Measurements from ENCODE around the gene RASAL2. TPM values are rescaled to one million over a fixed set of nuclear protein-coding genes. Genes with fewer than 3 reads are reported as not detected.
"Not testable (repeated sequence)": the region's sequence is repeated elsewhere in the genome, so short reads cannot be mapped to it uniquely, and the experiment has no call there.

Gene RASAL2
- total RNA-seq, 1 experiment from 2014 or later = 21.3 TPM

DNA sequence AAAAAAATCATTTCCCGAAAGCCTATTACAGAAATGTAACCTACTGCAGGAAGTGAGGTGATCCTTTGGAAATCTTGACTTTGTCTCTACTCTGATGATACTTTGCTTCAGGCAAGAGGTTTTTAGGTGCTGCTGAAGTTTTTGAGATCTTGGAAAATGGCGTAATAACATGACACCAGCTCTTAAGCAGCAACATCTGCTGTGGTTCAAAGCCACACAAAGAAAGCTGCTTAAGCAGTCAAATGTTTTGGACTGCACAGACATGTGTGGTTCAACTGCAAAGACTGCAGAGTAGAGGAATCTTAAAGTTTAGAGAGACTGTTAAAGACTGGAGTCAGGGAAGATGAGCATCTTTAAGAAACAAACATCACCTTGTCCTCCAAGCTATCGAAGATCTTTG, 139.0 kb downstream of the RASAL2 start:
- DNase-seq (ENCODE audit: low spot score) = no peak

DNA sequence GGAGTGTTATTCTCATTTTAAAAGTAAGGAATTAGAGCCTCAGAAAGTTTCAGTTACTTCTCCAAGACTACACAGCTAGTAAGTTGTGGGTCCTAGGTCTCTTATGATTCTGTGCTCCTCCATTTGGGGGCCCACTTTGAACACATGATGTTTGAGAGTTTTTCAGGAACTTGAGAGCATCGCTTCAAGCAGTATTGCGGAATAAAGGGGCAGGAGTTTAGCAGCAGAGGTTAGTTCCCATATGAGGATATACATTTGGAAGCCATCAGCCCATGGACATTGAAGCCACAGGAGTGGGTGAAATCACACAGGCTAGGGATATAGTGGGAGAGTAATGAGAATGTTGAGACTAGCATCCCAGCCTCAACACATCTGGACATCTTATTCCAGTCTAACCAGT, 143.2 kb downstream of the RASAL2 start:
- DNase-seq (ENCODE audit: low spot score) = no peak

DNA sequence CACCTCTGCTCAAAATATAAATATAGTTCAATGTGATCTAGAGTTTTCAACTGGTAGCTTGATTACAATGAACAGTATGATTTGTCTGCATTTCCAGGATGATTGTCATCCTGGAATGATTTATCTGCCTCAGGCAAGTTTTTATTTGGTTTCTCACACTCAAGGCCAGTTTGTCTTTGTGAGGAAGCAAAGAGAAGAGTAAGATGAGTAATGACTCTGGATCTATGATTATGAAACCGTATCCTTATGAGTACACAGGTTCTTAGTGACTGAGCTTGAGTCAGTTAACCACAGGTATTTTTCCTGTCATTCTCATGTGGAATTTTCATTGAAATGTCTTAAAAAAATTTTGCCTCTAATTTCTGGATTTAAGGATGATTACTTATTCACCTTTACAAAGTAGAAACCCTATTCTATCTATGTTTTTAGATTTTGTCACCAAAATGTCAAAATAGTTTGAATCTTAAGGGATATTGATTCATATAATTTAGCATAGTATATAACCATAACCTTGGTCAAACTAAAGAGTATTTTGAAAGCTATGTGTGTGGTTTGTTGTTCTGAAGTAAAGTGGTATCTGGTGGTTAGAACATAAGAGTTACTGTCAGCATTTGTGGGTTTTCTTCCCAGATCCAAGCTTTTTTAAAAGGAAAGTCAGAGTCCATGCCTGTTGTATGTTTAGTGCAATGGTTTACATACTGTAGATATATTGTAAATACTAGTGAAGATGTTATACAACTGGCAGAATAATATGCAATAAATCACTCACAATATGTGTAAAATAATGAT, 145.0 kb downstream of the RASAL2 start:
- DNase-seq (ENCODE audit: low spot score) = peak; percentile 77

DNA sequence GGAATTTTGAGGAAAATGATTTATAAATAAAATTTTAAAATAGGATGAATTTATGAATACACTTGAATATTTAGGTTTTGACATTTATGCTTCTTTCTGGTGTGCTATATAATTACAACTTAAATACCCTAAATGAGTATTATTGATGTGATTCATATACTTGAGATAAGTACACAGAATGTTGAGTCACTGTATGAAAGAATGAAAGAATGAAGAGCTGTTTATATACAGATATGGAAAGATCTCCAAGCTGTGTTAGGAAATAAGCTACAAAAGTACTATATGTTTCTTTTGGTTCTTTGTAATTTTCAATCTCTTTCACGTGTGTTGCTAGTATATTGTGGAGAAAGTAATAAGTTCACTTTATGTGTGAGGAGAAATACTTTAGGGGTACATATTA, 147.2 kb downstream of the RASAL2 start:
- no peak for DNase-seq (ENCODE audit: low spot score)

DNA sequence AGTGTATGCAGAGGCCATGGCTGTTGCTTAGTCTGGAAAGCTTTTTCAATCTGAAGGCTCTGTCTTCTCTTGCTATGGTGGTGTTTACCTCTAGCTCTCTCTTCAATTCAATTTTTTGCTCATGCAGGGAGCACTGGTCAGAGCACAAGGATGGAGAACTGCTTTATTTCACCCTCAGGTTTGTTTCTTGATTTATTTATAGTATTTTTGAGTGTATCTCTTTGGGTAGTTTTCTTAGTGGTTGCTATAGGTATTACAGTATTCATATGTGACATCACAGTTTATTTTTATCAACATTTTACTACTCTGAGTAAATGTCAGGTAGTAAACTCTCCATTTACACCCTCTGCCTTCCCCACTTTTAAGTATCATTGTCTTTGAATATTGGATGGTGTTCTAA, 147.9 kb downstream of the RASAL2 start:
- no peak for DNase-seq (ENCODE audit: low spot score)

DNA sequence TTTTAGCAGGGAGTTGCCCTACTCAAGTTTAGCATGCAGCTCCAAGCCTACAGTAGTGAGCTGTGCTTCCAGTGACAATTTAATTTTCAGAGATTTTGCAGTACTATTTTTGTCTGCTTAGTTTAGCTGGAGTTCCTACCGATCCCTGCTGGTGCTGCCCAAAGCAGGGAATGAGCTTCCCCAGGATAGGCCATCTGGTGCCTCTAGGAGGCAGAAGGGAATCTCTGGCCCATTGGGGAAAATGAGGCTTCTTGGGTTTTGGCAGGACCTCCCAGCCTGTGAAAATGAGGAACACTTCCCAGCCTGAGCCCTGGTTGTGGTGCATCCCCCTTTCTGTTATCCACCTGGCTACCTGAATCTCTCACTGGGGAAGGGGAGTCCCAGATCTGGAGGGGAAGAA, 149.2 kb downstream of the RASAL2 start:
- DNase-seq (ENCODE audit: low spot score) = no peak

DNA sequence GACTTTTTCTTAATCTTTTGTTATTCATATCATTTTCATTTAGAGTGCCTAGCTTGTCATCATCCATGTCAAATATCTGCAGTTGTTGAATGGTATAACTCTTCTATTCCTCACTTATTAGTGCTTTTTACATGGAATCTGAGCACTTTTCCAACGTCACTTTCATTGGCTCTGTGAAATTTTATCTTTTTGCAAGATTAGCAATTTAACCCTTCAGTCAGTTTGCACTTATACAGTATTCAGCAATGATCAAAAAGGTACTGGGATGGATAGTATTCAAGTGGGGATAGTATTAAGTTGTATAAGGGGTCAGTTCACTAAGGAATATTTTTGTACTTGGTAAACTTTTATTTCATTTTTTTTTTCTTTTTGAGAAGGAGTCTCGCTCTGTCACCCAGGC, 150.0 kb downstream of the RASAL2 start:
- DNase-seq (ENCODE audit: low spot score) = no peak

DNA sequence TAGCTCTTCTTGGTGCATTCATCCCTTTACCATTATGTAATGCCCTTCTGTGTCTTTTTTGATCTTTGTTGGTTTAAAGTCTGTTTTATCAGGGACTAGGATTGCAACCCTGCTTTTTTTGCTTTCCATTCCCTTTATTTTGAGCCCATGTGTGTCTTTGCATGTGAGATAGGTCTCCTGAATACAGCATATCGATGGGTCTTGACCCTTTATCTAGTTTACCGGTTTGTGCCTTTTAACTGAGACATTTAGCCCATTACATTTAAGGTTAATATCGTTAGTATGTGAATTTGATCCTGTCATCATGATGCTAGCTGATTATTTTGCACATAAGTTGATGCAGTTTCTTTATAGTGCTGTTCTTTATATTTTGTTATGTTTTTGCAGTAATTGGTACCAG, 154.4 kb downstream of the RASAL2 start:
- not testable (repeated sequence) for DNase-seq (ENCODE audit: low spot score)

DNA sequence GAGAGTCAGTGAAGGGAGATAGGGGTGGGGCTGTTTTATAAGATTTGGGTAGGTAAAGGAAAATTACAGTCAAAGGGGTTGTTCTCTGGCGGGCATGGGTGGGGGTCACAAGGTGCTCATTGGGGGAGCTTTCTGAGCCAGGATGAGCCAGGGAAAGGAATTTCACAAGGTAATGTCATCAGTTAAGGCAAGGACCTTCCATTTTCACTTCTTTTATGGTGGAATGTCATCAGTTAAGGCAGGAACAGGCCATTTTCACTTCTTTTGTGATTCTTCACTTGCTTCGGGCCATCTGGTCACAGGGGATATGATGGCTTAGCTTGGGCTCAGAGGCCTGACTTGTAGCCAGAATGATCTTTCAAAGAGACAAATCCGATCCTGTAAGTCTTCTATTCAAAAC, 159.7 kb downstream of the RASAL2 start:
- DNase-seq (ENCODE audit: low spot score) = not testable (repeated sequence)

DNA sequence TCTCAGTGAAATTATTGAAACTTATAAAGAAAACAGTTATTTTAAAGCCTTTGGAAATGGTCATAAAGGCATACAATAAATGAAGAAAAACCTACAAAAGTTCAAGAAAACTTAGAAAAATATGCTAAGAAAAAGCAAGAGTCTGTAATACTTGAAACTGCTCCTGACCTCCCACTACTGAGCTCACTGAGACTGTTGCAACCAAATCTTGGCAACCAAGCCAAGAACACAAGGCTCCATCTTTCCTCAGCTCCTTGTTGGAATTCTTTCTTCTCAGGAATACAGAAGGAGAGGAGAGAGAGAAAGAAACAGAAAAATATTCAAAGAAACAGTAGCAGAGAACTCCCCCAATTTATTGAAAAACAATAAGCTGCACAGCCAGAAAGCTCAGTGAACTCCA, 160.5 kb downstream of the RASAL2 start:
- DNase-seq (ENCODE audit: low spot score) = no peak

DNA sequence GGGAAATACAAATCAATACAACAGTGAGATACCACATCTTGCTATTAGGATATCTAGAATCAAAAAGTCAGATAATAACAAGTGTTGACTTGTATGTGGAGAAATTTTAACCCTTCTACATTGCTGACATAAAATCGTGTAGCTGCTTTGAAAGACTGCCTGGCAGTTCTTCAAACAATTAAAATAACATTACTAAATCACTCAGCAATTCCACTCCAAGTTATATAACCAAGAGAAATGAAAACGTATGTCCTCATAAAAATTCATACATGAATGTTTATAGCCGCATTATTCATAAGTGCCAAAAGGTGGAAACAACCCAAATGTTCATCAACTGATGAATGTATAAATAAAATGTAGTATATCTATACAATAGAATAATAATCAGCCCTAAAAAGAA, 164.6 kb downstream of the RASAL2 start:
- no peak for DNase-seq (ENCODE audit: low spot score)

DNA sequence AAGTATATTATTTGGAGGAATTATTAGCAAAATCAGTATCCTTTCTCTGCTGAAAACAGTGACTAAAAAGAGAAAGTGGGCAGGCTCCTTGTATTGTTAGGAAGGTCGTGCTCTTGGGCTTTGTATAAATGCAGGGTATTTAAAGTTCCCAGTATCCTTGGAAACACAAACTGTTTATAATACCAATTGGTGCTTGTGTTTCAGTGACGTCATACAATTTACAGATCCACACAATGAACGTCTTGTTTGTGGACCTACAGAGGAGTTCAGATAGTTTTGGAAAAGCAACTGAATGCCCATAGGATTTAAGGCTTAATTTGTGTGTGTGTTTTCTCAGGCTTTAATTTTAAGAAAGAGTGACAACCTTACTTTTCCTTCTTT, 168.2 kb downstream of the RASAL2 start:
- no peak for DNase-seq (ENCODE audit: low spot score)

DNA sequence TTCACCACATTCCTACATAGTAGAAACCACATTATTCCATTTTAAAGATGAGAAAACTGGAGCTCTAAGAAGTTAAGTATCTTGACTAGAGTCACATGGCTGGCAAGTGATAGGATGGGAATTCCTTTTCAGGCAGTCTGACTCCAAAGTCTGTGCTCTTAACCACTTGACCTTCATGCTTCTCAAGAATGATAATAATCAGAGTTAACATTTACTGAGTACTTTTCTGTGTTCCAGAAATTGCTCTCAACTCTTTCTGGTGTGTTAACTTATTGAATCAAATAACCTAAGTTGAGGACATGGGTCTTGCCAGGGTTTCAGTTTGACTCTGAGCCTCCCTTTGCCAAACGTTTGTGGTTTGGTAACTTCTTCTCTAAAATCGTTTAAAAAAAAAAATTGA, 169.4 kb downstream of the RASAL2 start:
- DNase-seq (ENCODE audit: low spot score) = no peak

DNA sequence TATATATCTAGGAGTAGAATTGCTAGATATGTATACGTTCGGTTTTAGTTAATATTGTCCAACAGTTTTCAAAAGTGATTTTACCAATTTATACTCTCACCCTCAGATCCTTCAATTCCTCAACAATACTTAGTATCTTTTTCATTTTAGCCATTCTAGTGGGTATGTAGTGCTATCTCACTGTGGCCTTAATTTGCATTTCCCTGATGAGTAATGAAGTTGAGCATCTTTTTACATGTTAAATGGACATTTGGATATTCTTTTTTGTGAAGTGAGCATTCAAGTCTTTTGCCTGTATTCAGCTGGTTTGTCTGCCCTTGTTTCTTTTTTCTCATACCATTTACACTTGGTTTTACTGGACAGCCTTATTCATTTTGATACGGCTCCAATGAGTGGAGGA, 172.2 kb downstream of the RASAL2 start:
- DNase-seq (ENCODE audit: low spot score) = no peak

DNA sequence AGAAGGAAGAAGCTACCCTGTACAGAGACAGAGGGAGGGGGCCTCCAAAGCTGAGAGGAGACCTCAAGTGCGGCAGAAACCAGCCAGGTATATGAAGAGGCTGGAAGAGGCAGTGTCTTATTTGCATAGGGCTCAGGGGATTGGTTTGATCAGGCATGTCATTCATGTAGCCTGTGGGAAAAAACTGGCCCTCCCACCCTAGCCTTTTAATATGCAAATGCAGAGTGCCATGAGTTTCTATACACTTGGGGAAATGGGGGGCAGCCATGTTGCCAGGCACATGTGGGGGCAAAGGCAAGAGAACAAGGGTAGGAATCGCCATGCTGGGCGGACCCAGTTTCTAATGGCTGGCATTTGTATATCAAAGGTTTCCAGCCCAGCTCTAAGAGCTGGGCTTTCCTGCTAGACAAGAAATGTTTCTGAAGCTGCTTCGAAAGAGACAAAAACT, 172.7 kb downstream of the RASAL2 start:
- no peak for DNase-seq (ENCODE audit: low spot score)

DNA sequence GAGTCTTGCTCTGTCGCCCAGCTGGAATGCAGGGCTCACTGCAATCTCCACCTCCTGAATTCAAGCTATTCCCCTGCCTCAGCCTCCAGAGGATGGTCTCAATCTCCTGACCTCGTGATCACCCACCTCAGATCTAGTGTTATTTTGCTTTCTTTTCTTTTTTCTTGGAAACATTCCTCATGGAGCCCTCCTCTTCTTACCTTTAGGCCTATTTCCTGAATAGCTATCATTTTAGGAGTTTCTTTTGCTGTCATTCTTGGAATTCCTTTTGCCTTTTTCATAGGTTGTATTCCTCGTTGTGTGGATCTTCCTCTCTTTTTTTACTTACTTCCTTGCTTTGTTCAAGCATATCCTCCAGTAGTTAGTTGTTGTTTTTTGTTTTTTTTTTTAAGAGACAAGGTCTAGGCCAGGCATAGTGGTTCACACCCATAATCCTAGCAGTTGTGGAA, 173.8 kb downstream of the RASAL2 start:
- no peak for DNase-seq (ENCODE audit: low spot score)

DNA sequence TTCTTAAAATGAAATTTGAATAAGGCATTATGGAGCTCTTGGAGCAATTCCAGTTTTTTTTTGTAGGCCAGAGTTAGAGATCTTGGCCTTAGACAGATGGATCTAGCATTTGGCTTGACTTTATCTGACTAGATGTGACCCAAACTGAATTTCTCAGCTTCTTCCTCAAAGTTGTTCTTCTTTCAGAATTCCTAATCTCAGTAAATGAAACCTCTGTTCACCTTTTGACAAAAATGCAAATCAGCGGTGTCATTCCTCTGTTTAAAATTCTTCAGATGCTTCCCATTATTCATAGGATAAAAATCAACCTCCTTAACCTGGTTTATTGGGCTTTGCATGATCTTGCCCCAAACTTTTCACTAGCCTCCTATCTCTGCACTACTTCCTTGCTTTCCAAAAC, 177.6 kb downstream of the RASAL2 start:
- DNase-seq (ENCODE audit: low spot score) = no peak

DNA sequence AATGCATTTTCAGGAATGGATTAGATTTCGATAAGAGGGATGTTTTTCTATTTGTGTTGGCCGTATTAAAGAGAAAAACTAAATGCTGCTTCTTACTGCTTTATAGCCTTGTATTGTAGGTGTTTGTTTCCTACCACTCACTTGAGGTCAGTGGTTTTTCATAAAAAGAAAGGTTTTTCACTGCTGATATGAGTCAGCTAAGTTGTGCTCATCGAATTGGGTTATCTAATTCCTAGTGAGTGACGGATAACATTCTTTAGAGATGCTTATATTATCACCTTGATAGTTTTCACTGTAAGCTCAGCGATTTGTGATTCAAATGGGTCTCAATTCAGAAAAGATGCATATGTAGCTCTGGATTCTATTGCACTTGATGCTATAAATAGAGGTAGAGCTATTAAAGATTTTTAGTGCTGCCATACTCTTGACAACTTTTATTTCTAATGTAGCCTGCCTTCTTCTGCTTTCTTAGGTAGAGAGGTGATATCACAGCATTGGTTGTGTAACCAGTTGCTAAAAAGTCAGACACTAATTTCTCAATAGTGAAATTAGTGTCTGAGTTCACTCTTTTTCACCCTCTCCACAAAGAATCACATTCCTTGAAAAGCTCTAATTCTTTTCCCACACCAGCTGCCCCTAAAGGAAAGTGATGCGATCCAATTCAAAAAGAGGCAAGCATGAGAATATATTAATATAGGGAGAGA, 180.0 kb downstream of the RASAL2 start:
- DNase-seq (ENCODE audit: low spot score) = no peak

DNA sequence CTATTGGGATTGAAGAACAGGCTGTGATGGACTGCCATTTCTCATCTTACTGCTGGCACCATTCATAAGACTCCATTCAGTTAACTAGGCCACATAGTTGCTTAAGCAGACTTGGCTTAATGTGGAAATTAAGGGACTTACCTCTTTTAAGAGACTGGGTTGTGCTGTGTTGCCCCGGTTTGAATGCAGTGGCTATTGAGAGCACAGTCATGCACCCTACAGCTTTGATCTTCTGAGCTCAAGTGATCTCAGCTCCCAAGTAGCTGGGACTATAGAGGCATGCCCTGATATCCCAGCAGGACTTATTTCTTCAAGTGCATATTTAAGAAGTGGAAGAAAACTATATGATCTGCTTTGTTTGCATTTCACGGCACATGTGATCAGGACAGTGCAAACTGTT, 181.1 kb downstream of the RASAL2 start:
- no peak for DNase-seq (ENCODE audit: low spot score)

DNA sequence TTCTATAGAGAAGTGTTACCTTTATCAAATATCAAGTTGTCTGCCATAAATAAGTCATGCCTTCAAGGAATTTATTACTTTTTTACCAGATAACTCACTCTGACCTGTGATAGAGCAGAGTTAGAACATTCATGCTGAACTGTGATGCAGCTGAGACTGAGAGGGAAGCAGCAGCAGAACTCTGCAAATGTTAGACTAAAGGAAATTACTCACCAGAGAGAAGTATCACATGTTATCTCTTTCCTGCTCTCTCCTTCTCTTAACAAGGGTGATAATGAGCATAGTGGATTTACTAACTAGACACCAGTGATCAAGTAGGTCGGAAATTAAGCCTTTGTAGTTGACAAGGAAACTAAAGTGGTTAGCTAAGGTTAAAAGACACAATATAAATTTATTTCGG, 181.6 kb downstream of the RASAL2 start:
- DNase-seq (ENCODE audit: low spot score) = no peak

DNA sequence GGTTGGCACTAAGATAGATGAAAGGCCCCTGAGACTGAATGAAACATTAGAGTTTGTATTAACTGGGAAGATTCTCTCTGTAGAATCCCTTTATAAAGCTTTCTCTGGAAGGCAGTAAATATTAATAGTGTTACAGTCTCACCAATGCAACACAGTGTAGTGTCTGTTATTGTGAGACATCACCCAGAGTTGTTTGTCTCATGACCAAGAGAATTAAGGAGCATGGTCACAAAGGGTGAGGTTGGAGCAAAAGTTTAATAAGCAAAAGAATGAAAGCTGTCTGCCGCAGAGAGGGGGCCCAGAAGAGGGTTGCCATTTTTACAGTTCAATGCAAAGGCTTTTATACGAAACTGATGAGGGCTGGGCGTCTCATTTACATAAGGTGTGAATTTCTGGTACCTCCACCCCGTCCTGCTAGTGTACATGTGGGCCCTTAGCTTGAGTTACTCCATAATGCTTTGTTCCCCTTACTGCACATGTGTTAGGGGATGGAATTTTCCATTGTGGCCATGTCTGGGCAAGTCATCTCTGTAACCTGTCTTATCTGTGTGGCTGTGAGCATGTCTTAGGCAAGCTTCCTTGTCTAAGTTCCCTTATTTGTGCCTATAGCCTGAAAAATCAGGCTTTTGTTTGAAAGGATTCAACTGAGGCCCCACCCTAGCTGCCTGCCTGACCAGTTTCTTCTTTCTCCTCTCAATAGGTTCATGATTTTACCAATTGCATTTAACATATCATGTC, 184.1 kb downstream of the RASAL2 start:
- DNase-seq (ENCODE audit: low spot score) = no peak

DNA sequence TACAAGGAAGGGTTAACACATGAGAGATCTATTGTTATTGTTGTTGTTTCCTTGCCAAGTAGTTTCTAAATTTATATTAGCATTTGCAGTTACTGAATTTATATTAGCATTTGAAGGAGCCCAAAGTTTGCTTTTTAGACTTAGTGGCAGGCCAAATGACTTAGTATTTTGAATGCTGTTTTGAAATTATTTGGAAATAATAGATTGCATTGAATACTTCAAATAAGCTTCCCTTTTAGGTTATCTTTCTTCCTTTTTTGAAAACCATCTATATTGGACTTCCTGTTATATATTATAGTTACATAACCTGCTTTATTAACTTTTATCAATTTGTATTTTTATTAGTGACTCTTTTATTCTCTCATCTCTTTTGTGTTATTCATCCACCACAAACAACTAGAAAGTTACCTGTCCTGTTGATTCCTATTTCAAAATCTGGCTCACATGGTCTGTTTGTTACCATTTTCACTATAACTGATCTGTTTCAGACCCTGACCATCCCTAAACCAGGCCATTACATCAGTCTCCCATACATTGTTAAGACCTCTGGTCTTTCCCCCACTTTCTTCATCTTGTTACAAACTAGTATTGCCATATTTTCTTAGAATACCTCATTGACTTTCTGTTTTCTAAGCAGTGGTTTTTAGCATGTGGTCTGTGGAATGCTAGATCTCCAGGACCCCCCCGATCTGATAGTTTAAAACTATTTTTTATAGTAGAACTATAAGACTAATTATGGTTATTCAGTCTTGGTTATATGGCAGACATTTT, 185.2 kb downstream of the RASAL2 start:
- DNase-seq (ENCODE audit: low spot score) = no peak
